ENCODE data around the gene COL9A2. TPM values are rescaled to one million over a fixed set of nuclear protein-coding genes. Genes with fewer than 3 reads are reported as not detected.

The COL9A2 gene
- polyA plus RNA-seq, 1 donor, result 1.6 TPM

DNA sequence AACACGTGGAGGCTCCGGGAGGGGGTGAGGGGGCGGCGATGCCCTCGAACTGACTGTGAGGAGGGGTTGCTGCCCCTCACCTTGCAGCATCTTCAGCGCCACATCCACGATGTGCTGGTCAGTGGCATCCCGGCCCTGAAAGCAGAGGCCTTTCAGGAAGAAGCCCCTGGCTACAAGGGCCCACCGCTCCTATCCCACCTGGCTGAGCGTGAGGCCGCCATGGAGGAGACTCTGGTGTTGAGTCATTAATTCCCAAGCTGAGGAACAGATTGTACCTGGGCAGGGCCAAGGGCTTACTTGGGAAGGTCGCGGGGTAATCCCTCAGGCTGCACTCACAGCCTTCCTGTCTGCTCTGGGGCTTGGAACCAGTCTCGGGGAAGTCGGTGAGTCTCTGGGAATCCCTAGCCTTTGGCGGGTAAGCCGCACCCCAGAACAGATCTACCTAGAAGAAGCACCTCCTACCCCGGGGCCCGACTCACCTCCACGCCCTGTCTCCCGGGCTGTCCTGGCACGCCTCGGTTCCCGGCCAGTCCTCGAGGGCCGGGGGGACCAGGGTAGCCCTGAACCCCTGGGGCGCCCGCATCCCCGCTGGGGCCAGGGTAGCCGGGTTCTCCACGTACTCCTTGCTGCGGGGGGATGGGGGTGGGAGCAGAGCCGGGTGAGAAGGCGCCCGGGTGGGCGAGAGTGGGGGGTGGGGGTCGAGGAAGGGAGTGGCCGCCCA lies 13.9 kb downstream of the COL9A2 start:
- DNase-seq (ENCODE audit: low read depth), result no peak

GRCh38 chr1:40302475-40302874 lies 14.6 kb downstream of the COL9A2 start:
- DNase-seq (ENCODE audit: low read depth), result no peak

DNA sequence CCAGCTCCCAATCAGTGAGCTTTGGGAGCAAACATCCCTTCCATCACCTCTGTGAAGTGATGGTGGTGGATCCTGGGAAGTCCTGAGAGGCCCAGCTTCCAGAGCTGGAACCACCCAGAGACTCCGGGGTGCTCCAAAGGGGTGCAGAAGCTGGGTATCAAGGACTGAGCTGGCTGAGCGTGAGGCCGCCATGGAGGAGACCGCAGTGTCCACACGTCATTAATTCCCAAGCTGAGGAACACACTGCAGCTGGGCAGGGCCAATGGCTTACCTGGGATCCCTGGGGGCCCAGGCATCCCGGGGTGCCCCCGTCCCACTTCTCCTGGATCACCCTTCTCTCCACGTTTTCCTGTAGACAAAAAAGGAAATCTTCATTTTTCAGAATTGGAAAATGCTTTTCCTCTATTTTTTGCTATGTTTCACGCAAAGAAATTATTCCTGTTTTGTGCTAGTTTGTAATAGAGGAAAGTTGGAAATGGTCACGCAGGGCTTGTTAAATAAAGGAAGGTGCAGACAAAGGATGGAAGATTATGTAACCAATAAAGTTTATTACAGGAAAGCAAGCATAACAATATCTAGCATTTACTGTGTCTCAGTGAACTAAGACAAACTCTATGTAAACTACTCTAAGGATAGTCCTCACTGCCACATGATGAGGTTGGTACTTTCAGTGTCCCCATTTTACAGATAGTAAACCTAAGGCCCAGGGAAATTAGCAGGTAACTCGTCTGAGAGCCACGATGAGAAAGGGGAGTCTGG lies 15.4 kb downstream of the COL9A2 start:
- DNase-seq (ENCODE audit: low read depth), result no peak

GRCh38 chr1:40301066-40301465 lies 16.0 kb downstream of the COL9A2 start:
- DNase-seq (ENCODE audit: low read depth), result no peak

DNA sequence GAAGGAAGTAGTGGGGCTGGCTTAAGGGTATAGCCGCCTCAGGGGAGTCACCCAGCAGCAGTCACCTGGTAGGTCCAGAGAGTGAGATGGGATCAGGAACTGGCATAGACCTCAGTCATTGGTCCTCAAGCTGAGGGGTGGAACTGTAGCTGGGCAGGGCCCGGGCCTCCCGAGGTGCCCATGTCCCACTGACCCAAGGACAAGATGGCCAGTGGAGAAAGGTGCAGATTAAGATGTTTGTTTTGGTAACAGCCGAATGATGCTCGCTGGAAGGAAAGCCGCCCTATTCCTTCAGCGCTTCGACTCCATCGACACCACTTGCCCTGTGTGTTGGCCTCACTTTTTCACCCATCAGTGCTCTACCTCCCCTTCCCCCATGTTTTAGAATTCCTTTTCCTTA lies 16.4 kb downstream of the COL9A2 start:
- no peak for DNase-seq (ENCODE audit: low read depth)

GRCh38 chr1:40300249-40300567 lies 16.9 kb downstream of the COL9A2 start:
- DNase-seq (ENCODE audit: low read depth), result no peak

DNA sequence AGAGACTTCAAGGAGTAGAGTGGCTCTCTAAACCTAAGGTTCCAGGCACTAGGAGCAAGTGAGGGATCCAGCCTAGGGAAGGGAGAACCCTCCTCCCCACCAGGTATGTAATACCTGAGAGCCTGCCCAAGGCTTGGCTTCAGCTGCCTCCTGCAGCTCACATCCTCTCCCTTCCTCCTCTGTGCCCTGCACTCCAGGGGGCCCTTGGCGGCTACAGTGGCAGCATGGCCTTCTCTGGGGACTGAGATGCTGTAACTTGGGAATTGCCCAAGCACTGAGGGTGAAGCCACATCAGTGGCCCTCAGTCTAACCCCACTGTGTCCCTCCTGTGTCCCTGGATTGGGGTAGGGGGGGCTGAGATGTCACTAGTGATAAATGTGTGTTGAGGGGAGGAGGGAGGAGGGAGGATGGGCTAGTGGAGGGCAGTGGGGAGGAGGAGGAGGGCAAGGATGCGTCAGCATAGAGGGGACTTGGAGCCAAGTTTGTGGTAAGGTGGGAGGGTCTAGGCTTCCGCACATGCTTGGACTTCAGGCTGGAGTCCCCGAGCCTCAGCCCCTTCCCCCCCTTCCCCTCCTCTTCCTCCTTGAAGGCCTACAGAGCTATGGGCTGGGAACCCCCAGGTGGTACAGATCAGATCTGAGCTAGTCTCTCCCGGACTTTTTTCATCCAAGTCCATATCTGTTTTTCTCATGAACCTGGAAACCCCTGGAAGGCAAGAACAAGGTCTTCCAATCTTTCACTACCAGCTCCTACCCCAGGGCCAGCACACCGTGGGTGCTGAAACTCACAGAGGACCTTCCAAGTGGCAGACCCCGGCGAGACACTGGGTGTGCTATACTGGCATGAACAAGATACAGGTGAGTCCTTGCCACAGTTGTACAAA lies 17.5 kb downstream of the COL9A2 start:
- no peak for DNase-seq (ENCODE audit: low read depth)

DNA sequence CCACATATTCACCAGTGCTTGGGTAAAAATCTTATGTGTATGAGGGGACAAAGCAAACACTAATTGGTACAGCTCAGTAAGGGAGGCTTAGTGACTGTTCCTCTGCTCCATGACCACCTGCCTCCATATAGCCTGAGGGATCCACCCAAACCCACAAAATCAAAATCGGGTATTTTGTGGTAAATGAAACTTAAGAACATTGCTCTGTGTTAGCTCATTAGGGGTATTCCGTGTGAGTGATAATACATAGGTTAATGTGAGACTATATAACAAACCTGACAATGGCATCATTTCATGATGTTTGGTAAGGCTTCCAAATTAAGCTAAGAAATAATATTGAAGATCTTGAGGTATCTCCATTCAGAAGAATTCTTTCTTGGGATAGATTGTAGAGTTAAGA lies 25.8 kb downstream of the COL9A2 start:
- DNase-seq (ENCODE audit: low read depth), result no peak

DNA sequence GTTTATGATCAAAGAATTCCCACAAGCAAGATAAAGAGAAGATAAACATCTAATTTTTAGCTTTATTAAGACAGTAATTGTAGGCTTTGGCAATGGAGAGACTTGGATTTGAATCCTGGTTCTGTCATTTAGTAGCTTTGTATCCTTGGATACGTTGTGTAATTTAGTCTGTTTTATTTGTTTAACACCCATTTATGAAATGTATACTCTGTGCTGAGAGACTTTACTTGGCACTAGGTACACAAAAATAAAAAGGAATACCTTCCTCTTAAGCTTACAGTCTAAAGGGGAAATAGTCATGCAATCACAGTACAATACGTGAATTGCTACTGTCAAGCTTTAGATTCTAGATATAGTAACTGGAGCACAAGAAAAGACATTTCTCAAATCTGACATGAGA lies 35.2 kb downstream of the COL9A2 start:
- no peak for DNase-seq (ENCODE audit: low read depth)

GRCh38 chr1:40276122-40276521 lies 41.0 kb downstream of the COL9A2 start:
- no peak for DNase-seq (ENCODE audit: low read depth)

- no peak for DNase-seq (ENCODE audit: low read depth)
Observed at GRCh38 chr1:40274331-40274730, 42.8 kb downstream of the COL9A2 start.

DNA sequence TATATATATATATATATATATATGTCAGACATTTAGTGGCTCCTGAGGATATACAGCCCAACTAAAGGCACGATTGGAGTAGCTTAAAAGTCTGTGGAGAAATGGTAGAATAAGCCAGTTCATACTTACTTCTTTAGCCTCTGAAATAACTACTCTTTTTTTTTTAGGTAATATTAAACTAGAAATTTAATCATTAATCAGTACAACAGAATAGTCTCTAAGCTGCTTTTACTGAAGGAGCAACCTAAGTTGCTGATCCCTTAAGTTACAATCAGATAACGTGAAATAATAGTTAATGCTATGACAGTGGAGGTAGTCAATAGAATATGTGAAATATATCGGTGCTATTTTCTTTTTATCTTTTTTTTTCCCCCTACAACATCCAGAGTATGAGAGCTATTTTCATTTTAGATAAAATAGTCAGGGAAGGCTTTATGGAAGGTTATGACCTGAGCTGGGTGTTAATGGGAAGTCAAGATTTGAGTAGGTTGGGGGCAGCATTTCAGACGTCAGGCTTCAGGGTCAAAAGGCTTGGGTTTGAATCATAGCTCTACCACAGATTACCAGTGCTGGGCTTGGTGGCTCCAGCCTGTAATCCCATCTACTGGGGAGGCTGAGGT lies 43.4 kb downstream of the COL9A2 start:
- no peak for DNase-seq (ENCODE audit: low read depth)

DNA sequence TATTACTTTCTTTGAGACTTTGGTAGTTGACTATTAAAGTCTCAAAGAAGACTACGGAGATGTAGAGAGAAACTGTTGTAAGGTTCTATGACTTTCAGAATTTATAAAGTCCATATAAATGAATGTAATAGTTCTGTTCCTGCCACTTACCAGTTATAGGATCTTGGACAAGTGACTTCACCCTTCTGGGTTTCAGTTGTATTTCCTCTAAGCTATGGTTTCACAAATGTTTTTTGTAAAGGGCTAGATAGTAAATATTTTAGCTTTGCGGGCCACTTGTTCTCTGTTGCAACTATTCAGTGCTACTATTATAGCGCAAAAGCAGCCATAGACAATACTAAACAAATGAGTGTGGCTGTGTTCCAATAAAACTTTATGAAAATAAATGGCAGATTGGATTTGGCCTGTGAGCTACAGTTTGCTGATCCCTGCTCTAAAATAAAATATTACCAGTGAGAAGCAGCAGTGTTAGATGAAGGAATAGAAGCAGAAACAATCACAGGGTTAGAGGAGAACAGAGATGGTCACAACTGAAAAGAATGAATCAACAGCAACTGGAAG lies 44.4 kb downstream of the COL9A2 start:
- no peak for DNase-seq (ENCODE audit: low read depth)

- DNase-seq (ENCODE audit: low read depth), result no peak
Observed at GRCh38 chr1:40270152-40270834, 46.8 kb downstream of the COL9A2 start.

- no peak for DNase-seq (ENCODE audit: low read depth)
Observed at GRCh38 chr1:40268211-40268610, 48.9 kb downstream of the COL9A2 start.

GRCh38 chr1:40267767-40268187 lies 49.3 kb downstream of the COL9A2 start:
- no peak for DNase-seq (ENCODE audit: low read depth)

DNA sequence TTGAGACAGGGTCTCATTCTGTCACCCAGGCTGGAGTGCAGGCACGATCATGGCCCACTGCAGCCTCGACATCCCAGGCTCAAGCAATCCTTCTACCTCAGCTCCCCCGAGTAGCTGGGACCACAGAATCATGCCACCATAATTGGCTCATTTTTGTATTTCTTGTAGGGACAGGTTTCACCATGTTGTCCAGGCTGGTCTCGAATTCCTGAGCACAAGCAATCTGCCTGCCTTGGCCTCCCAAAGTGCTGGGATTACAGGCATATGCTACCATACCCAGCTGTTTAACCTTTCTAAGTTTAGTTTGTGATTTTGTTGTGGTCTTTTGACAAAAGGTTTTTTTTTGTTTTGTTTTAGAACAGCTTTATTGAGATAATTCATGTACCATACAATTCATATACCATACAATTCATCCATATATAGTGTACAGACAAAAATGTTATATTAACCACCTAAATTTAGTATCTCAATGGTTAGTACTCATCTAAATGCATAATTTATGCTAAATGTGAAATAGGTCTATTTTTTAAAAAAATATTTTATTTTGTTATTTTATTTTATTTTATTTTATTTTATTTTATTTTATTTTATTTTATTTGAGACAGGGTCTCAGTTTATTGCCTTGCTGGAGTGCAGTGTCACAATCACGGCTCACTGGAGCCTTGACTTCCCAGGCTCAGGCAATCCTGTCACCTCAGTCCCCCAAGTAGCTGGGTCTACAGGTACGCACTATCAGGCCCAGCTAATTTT lies 50.1 kb downstream of the COL9A2 start:
- DNase-seq (ENCODE audit: low read depth), result no peak

DNA sequence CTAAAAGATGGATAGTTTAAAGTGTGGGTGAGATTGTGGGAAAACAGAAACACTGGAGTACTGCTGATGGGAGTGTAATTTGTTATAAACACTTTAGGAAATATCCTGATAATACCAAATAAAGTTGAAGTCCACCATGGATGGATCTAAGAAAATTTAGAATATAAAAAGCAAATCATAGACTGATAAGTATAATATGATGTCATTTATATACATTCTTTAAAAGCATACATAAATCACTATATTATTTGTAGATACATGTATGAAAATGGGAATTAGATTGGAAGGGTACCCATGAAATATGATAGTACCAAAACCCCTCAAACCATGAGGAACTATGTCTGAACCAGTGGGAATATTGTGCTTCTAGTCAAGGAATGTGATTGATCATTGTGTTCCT lies 51.2 kb downstream of the COL9A2 start:
- DNase-seq (ENCODE audit: low read depth), result no peak

DNA sequence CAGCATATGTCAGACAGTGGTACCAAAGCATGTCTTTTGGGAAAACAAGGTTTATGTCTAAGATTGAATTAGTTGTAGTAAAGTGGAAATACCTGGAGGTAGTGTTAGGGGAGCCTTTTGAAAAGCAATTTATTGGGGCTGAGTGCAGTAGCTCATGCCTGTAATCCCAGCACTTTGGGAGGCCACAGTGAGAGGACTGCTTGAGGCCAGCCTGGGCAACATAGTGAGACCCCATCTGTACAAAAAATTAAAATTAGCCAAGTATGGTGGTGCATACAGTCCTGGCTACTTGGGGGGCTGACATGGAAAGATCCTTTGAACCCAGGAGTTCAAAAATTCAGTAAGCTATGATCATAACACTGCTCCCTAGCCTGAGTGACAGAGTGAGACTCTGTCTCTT lies 51.8 kb downstream of the COL9A2 start:
- DNase-seq (ENCODE audit: low read depth), result no peak

DNA sequence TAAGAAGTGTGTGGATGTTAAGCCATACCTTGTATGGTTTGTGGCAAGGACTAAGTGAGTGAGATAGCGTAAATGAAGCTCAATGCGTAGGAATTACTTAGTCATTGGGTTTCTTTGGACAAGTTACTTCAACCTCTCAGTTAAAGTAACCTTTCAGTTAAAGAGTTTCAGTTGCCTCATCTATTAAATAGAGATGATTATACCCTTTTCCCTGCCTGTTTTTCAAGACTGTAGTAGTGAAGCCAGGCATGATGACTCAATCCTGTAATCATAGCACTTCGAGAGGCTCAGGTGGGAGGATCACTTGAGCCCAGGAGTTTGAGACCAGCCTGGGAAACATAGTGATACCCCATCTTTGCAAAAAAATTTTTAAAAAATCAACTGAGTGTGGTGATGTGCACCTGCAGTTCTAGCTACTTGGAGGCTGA lies 52.7 kb downstream of the COL9A2 start:
- no peak for DNase-seq (ENCODE audit: low read depth)

GRCh38 chr1:40258445-40258769 lies 58.7 kb downstream of the COL9A2 start:
- DNase-seq (ENCODE audit: low read depth), result no peak
